Neural cell (in vitro differentiated cells): Measurements from ENCODE around the gene COL4A1. TPM values are rescaled to one million over a fixed set of nuclear protein-coding genes. Genes with fewer than 3 reads are reported as not detected.

ENCODE experiments used
- H2AFZ ChIP-seq: fragments of 200-600, 300-800 bp; sonication (generic), shearing (Covaris generic); 2 replicates; pipeline ENCODE4 v1.6.0; 2014; ENCODE audit warnings: low read depth, mild to moderate bottlenecking, antibody characterized with exemption, low read length, moderate library complexity
- H3F3A ChIP-seq: fragments of 200-600 bp; shearing (Covaris generic); 2 replicates; pipeline ENCODE4 v1.6.1; 2016; ENCODE audit warnings: mild to moderate bottlenecking, moderate library complexity, mixed read lengths, antibody characterized with exemption, low read length; ENCODE audit not compliant: insufficient read depth, poor library complexity, severe bottlenecking
- H3K27ac ChIP-seq: fragments of 200-600, 300-800 bp; sonication (generic), shearing (Covaris generic); 2 replicates; pipeline ENCODE4 v1.5.1; 2014; ENCODE audit warnings: mild to moderate bottlenecking, low read length, moderate library complexity
- H3K27me3 ChIP-seq: fragments of 300-800, 200-600 bp; sonication (generic), shearing (Covaris generic); 2 replicates; pipeline ENCODE4 v1.6.0; 2014; ENCODE audit warnings: mild to moderate bottlenecking, low read depth, low read length, moderate library complexity; ENCODE audit not compliant: insufficient read depth
- H3K36me3 ChIP-seq: fragments of 300-800, 200-600 bp; sonication (generic), shearing (Covaris generic); 2 replicates; pipeline ENCODE4 v1.5.1; 2014; ENCODE audit warnings: mild to moderate bottlenecking, antibody characterized with exemption, low read length, moderate library complexity; ENCODE audit not compliant: insufficient read depth
- H3K4me2 ChIP-seq: fragments of 300-800, 200-600 bp; sonication (generic), shearing (Covaris generic); 2 replicates; pipeline ENCODE4 v1.6.0; 2014; ENCODE audit warnings: mild to moderate bottlenecking, low read length
- H3K4me3 ChIP-seq: fragments of 300-800, 200-600 bp; sonication (generic), shearing (Covaris generic); 2 replicates; pipeline ENCODE4 v1.5.1; 2014; ENCODE audit warnings: mild to moderate bottlenecking, low read length, moderate library complexity
- H3K79me2 ChIP-seq: fragments of 200-600 bp; shearing (Covaris generic); replicated peaks from 2 replicates; pipeline ENCODE4 v1.6.0; 2014; ENCODE audit warnings: mild to moderate bottlenecking, low read length, moderate library complexity; ENCODE audit not compliant: insufficient read depth
- H3K9ac ChIP-seq: fragments of 300-800, 200-600 bp; sonication (generic), shearing (Covaris generic); 2 replicates; pipeline ENCODE4 v1.6.1; 2016; ENCODE audit warnings: mild to moderate bottlenecking, low read length, mixed read lengths
- H3K9me2 ChIP-seq: fragments of 200-600 bp; shearing (Covaris generic); 2 replicates; pipeline ENCODE4 v1.6.1; 2016; ENCODE audit warnings: mild to moderate bottlenecking, low read length, mixed read lengths; ENCODE audit not compliant: insufficient read depth
- H3K9me3 ChIP-seq: fragments of 200-600, 300-800 bp; sonication (generic), shearing (Covaris generic); 2 replicates; pipeline ENCODE4 v1.6.1; 2016; ENCODE audit warnings: mild to moderate bottlenecking, mixed run types, low read length, moderate library complexity, mixed read lengths
- H4K20me1 ChIP-seq: fragments of 200-600 bp; shearing (Covaris generic); 2 replicates; pipeline ENCODE4 v1.6.1; 2016; ENCODE audit warnings: mild to moderate bottlenecking, mixed run types; ENCODE audit not compliant: insufficient read depth
- CTCF ChIP-seq: fragments of 450-650 bp; IDR thresholded peaks from 2 replicates; pipeline ENCODE4 v1.5.1; 2014; ENCODE audit warnings: antibody characterized with exemption, mild to moderate bottlenecking, moderate library complexity; ENCODE audit not compliant: poor library complexity, severe bottlenecking
- EP300 ChIP-seq: fragments of 450-650 bp; conservative IDR thresholded peaks from 2 replicates; pipeline ENCODE4 v1.6.1; 2014; ENCODE audit warnings: antibody characterized with exemption, mild to moderate bottlenecking, moderate library complexity; ENCODE audit not compliant: poor library complexity, severe bottlenecking
- EZH2 ChIP-seq: fragments of 200-600, 300-800 bp; shearing (Covaris generic), sonication (generic); IDR thresholded peaks from 2 replicates; pipeline ENCODE4 v1.6.1; 2014; ENCODE audit warnings: antibody characterized with exemption, low read length, borderline replicate concordance, mild to moderate bottlenecking; ENCODE audit not compliant: insufficient read depth, poor library complexity, severe bottlenecking
- MXI1 ChIP-seq: fragments of 450-650 bp; conservative IDR thresholded peaks from 2 replicates; pipeline ENCODE4 v1.6.1; 2014; ENCODE audit warnings: antibody characterized with exemption, mild to moderate bottlenecking; ENCODE audit not compliant: poor library complexity, severe bottlenecking
- POLR2AphosphoS5 ChIP-seq: IDR thresholded peaks from 2 replicates; pipeline ENCODE4 v1.6.1; 2012
- RAD21 ChIP-seq: fragments of 450-650 bp; conservative IDR thresholded peaks from 2 replicates; pipeline ENCODE4 v1.6.1; 2014; ENCODE audit warnings: antibody characterized with exemption, mild to moderate bottlenecking, moderate library complexity
- REST ChIP-seq: IDR thresholded peaks from 2 replicates; pipeline ENCODE4 v1.6.1; 2012; ENCODE audit warnings: borderline replicate concordance
- SMC3 ChIP-seq: fragments of 450-650 bp; conservative IDR thresholded peaks from 2 replicates; pipeline ENCODE4 v1.6.1; 2014; ENCODE audit warnings: antibody characterized with exemption, mild to moderate bottlenecking, moderate library complexity; ENCODE audit not compliant: poor library complexity
- TAF1 ChIP-seq: IDR thresholded peaks from 2 replicates; pipeline ENCODE4 v1.6.1; 2012; ENCODE audit warnings: low read depth
- polyA plus RNA-seq: library from polyadenylated mRNA; depleted of rRNA; stranded (reverse); fragments of >200 nt; gene quantifications from 2 replicates; pipeline ENCODE4 v1.2.3, GENCODE V29; 2014

COL4A1 gene
- polyA plus RNA-seq, 1 donor from 2014 or later, result 13.1 TPM

GRCh38 chr13:110240943-110241342 lies 66.0 kb downstream of the COL4A1 start:
- TF ChIP-seq MXI1 (no peak), REST (no peak), CTCF (no peak), TAF1 (no peak), RAD21 (no peak), EP300 (no peak), EZH2 (no peak), SMC3 (no peak), POLR2AphosphoS5 (no peak)
- Histone ChIP-seq H4K20me1 (no peaks in the 10 kb centered on the region), H3K9ac (no peak overlapping the region), H3K4me2 (no peak overlapping the region), H3K36me3 (no peaks in the 10 kb centered on the region), H3K27ac (no peak overlapping the region), H3K4me3 (no peak overlapping the region), H3K79me2 (no peaks in the 10 kb centered on the region), H3K27me3 (no peaks in the 10 kb centered on the region), H3F3A (no peaks in the 10 kb centered on the region), H3K9me3 (no peaks in the 10 kb centered on the region), H2AFZ (no peak overlapping the region), H3K9me2 (no peaks in the 10 kb centered on the region)

- Histone ChIP-seq H3K27ac (no peak overlapping the region), H4K20me1 (no peaks in the 10 kb centered on the region), H2AFZ (no peak overlapping the region), H3K79me2 (no peaks in the 10 kb centered on the region), H3K4me3 (no peak overlapping the region), H3K27me3 (no peaks in the 10 kb centered on the region), H3K9ac (no peak overlapping the region), H3K9me3 (no peaks in the 10 kb centered on the region), H3K9me2 (no peaks in the 10 kb centered on the region), H3K4me2 (no peak overlapping the region), H3F3A (no peaks in the 10 kb centered on the region), H3K36me3 (no peaks in the 10 kb centered on the region)
- TF ChIP-seq EZH2, result no peak
- no peak for TF ChIP-seq MXI1
- TF ChIP-seq EP300, result no peak
These were observed 66.6 kb downstream of the COL4A1 start for GRCh38 chr13:110240352-110240751.
